Subcutaneous adipose tissue (tissue), 4 donors: ENCODE data around the gene TTC27. TPM values are rescaled to one million over a fixed set of nuclear protein-coding genes. Genes with fewer than 3 reads are reported as not detected.

Source experiments
- CTCF ChIP-seq: fragments of 450-650 bp; IDR thresholded peaks from one replicate; pipeline ENCODE4 v1.5.1; 2016; ENCODE audit warnings: low read depth, mild to moderate bottlenecking, control low read depth, antibody characterized with exemption, moderate library complexity
- total RNA-seq, 4 donors: library from RNA; depleted of rRNA; stranded (reverse); fragments of >200 nt; gene quantifications; one replicate each; pipeline ENCODE4 v1.1.0, GENCODE V29; 2016

The TTC27 gene
- total RNA-seq, 4 donors from 2014 or later: 13.6 to 18.6 (median 15.5) TPM

GRCh38 chr2:32622570-32623310 is 5.1 kb upstream of the TTC27 start:
- TF ChIP-seq CTCF: no peak

GRCh38 chr2:32623311-32623706 is 4.5 kb upstream of the TTC27 start:
- TF ChIP-seq CTCF: no peak

DNA sequence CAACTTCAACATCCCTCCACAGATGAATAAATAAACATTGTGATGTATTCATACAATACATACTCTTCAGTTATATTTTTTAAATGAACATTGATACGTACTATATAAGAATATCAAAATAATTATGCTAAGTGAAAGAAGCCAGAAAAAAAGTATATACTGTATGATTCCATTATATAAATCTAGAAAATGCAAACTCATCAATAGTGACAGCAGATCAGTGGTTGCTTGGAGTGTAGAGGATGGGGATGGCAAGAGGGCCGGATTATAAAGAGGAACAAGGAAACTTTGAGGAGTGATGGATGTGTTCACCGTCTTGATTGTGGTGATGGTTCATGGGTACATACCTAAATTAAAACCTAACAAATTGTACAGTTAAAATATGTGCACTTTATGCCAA is 3.0 kb upstream of the TTC27 start:
- TF ChIP-seq CTCF: no peak

- no peak for TF ChIP-seq CTCF
Observed at GRCh38 chr2:32626639-32627221, 1.1 kb upstream of the TTC27 start.

DNA sequence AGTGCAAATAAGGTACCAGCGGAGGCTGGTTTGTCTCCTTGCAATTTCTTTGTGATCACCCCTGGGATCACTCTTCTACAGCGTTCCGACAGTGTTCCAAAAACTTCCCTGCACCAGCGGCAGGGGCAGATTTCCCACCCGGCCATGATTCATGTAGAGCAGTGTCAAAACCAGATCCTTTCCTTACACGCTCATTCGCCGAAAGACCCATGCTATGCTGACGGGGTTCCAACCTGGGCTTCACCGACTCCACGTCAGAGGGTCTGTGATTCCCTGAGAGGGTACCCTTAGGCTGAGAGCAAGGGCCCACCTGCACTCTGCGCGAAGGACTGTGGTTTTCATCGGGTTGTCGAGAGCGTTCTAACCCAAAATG is 423 bp upstream of the TTC27 start:
- no peak for TF ChIP-seq CTCF

DNA sequence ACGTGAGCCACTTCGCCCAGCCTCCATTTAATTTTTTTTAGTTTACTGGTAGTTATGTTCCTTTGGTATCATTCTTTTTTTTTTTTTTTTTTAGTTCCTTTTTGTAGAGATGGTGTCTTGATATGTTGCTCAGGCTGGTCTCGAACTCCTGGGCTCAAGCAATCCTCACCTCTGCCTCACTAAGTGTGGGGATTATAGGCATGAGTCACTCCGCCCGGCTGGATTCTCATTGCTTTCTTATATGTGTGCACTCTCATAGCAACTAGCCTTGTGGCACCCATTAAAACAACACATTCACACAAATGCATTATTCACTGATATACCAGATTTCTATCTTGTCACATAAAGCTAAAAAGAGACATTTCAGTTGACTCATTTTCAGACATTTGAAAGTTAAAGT is 4.2 kb downstream of the TTC27 start:
- TF ChIP-seq CTCF: no peak

DNA sequence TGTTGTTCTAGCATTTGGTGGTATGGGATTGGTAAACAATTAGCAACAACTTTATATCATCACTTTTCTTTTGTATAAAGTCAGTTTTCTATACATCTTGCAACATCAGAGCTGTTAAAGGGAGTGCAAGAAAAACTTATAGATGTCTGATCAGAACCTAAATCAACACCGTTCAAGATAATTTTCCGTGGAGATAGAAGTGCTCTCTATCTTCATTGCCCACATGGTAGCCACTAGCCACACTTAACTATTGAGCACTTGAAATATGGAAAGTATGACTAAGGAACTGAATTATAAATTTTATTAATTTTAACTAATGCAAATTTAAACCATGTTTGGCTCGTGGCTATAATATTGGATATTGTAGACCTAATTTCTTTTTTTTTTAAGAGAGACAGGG is 5.2 kb downstream of the TTC27 start:
- TF ChIP-seq CTCF: no peak
